Motor neuron (in vitro differentiated cells): Measurements from ENCODE around the gene FAM118B. TPM values are rescaled to one million over a fixed set of nuclear protein-coding genes. Genes with fewer than 3 reads are reported as not detected.

Experiments
- ATAC-seq, 8 experiments: fragments of 200-7000 bp; cut with Tn5 transposase; replicated peaks in 6 of 8; 2 replicates each; pipeline ENCODE4 v1.8.0; 2021; ENCODE audit warnings: mild to moderate bottlenecking in 8 of 8, moderate library complexity in 8 of 8
- H3K27ac ChIP-seq, 2 donors: fragments of 250-450 bp; sonication (Bioruptor Pico); 2 replicates each; pipeline ENCODE4 v1.9.0; 2021; ENCODE audit warnings: antibody characterized with exemption in 2 of 2, mild to moderate bottlenecking in 2 of 2, moderate library complexity in 1 of 2
- H3K4me1 ChIP-seq, 2 donors: fragments of 250-450 bp; sonication (Bioruptor Pico); replicated peaks in 1 of 2; 2 replicates each; pipeline ENCODE4 v1.6.1; 2021; ENCODE audit warnings: antibody characterized with exemption in 2 of 2, mild to moderate bottlenecking in 2 of 2, moderate library complexity in 1 of 2
- H3K4me3 ChIP-seq, 5 donors: fragments of 250-450 bp; sonication (Bioruptor Pico); 2 replicates each; pipeline ENCODE4 v1.9.0; 2021; ENCODE audit warnings: antibody characterized with exemption in 5 of 5, mild to moderate bottlenecking in 5 of 5, moderate library complexity in 4 of 5
- WGBS, 10 experiments: fragments of 450-650 bp; shearing (Covaris generic); methylation state at CpG; one replicate each; pipeline ENCODE4 v1.0.0; 2022; 5-methylcytosine and 5-hydroxymethylcytosine counted together
- in situ Hi-C, 9 experiments: fragments of 400-800 bp; cut with MboI; loops; one replicate each; pipeline ENCODE4 v1.15.0; 2021; ENCODE audit warnings: low sequenced_read_pairs in 9 of 9, low pct_unique_long_range_greater_than_20kb in 2 of 9; ENCODE audit not compliant: unreplicated experiment in 9 of 9
- total RNA-seq, 8 experiments: library from RNA; unstranded; fragments of 300-600 nt; gene quantifications; 2 replicates each; pipeline versions ENCODE4 v1.2.3 to v1.2.4, GENCODE V29; 2022

FAM118B gene
- total RNA-seq, 8 experiments from 2014 or later: 11.1 to 27.1 (median 19.9) TPM

DNA sequence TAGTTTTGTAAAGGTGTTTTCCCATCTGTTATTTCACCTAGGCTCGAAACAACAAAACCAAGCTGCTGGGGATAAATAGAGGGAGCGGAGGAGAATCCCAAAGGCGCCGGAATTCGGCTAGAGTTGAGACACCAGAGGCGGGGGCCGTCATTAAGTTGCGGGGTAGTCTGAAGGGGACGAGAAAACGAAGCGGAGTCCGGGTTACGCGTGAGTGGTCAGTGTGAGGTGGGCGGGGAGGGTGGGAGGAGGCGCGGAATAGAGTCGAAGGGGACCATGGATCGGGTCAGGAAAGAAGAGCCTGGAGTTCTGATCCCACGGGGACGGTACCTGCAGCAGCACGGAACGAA lies 56.8 kb downstream of the FAM118B start:
- peak overlapping the region; percentile 71 to 96 (median 78) for H3K4me3 ChIP-seq
- in situ Hi-C loops: no loop called here
- 0% methylated on average over 2 to 6 of the region's 23 CpGs; no CpG with 5 or more reads in 5 of the 10 experiments for WGBS, 10 experiments
- ATAC-seq: peak; percentile 24 to 55 (median 34)
- peak overlapping the region; percentile 96 to 100 for H3K27ac ChIP-seq
- H3K4me1 ChIP-seq: peaks cover 10 to 17% of the 10 kb centered on the region in 2 donors

- in situ Hi-C loops: no loop called here
- Histone ChIP-seq H3K4me1 (peaks cover 10 to 17% of the 10 kb centered on the region in 2 donors), H3K27ac (peak within 1 kb of the TSS; percentile 96 to 100), H3K4me3 (peak within 1 kb of the TSS; percentile 71 to 96 (median 79))
- peak; percentile 94 to 97 (median 96) for ATAC-seq
- 0 to 4% (median 0%) methylated on average over 1 to 11 of the region's 64 CpGs; no CpG with 5 or more reads in 2 of the 10 experiments for WGBS, 10 experiments
Measured at GRCh38 chr11:126268708-126269579, 57.4 kb downstream of the FAM118B start, which contains the start of the genes FOXRED1 and SRPRA. TSS of gene FOXRED1 (plus strand) at chr11:126269154. CDS start at chr11:126269207, 53 bp downstream. TSS of gene SRPRA (minus strand) at chr11:126268895. CDS start at chr11:126268804, 91 bp downstream.

DNA sequence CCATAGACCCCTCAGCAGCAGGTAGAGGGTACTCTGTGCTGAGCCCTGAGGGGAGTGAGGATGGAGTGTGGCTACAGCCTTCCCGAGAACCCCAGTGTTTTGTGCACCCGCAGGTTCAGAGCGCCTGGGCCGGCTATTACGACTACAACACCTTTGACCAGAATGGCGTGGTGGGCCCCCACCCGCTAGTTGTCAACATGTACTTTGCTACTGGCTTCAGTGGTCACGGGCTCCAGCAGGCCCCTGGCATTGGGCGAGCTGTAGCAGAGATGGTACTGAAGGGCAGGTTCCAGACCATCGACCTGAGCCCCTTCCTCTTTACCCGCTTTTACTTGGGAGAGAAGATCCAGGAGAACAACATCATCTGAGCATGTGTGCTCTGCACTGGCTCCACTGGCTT lies 65.7 kb downstream of the FAM118B start:
- peaks cover 0 to 5% of the 10 kb centered on the region in 2 donors for H3K4me1 ChIP-seq
- ATAC-seq: peak in 2 of 8 experiments; percentile 9 to 15
- in situ Hi-C loops: no loop called here
- H3K27ac ChIP-seq: no peak overlapping the region
- no peak overlapping the region for H3K4me3 ChIP-seq
- 96 to 100% (median 100%) methylated on average over 1 to 9 of the region's 11 CpGs; no CpG with 5 or more reads in 4 of the 10 experiments for WGBS, 10 experiments

- ATAC-seq: peak in 5 of 8 experiments; percentile 20 to 42 (median 33)
- no peak overlapping the region for H3K4me3 ChIP-seq
- peaks cover 0 to 6% of the 10 kb centered on the region in 2 donors for H3K4me1 ChIP-seq
- in situ Hi-C loops: no loop called here
- H3K27ac ChIP-seq: no peak overlapping the region
- WGBS, 10 experiments: 88 to 100% (median 100%) methylated on average over 1 of the region's 4 CpGs; no CpG with 5 or more reads in 7 of the 10 experiments
Measured at GRCh38 chr11:126277780-126278179, 66.2 kb downstream of the FAM118B start.

DNA sequence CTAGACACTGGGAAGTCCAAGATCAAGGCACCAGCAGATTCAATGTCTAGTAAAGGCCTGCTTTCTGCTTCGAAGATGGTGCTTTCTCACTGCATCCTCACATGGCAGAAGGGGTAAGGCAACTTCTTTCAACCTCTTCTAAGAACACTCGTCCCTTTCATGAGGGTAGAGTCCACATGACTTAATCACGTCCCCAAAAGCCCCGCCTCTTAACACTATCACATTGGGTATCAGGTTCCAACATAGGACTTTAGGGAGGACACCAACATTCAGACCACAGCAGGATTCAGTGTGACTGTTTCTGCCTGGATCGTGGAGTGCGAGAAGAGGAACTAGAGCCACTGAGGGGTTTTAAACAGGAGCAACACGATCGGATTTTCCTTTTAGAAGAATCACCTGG lies 67.6 kb downstream of the FAM118B start:
- in situ Hi-C loops: no loop called here
- WGBS, 10 experiments: 37 to 100% (median 82%) methylated on average over 1 to 6 of the region's 8 CpGs; no CpG with 5 or more reads in 1 of the 10 experiments
- Histone ChIP-seq H3K4me1 (peaks cover 6 to 9% of the 10 kb centered on the region in 2 donors), H3K27ac (no peak overlapping the region), H3K4me3 (no peak overlapping the region)
- ATAC-seq: no peak

DNA sequence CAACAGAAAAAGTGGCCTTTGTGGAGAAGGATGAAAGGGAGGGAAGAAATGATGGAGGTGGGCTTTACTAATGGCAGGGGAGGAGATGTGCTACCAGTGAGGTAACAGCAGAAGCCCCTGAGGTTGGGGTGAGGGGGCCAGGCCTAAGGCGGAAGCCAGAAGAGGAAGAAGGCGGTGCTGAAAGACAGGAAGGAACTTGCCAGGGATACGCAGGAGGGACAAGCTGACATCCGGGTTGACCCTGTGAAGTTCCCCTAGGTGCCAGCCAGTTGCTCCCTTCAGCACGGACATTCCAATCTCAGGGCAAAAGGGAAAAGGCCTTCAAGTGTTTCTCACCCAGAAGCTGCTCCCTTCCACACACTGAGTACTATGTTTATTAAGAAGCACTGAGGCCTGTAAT lies 69.0 kb downstream of the FAM118B start:
- 77 to 100% (median 92%) methylated on average over 1 to 5 of the region's 5 CpGs; no CpG with 5 or more reads in 3 of the 10 experiments for WGBS, 10 experiments
- Histone ChIP-seq H3K4me3 (no peak overlapping the region), H3K27ac (no peak overlapping the region), H3K4me1 (peaks cover 6 to 9% of the 10 kb centered on the region in 2 donors)
- in situ Hi-C loops: no loop called here
- ATAC-seq: no peak

DNA sequence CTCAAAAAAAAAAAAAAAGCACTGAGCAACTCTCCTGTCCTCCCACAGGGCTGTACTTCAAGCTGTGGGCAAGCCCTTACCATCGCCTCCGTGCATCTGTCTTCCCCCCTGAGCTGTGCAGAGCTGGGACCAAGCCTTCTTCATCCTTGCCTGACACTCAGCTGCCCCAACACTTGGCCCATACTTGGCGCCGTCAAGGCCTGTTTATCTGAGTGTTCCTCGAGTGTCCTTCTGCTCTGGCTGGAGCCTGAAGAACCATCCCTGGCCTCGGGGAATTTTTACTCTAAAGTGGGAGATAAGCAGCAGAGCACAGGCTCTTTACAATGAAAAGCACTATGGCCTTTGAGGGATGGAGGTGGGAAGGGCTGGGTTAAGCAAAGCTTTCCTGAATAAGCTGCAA lies 69.7 kb downstream of the FAM118B start:
- in situ Hi-C loops: no loop called here
- no peak overlapping the region for H3K27ac ChIP-seq
- peaks cover 6 to 9% of the 10 kb centered on the region in 2 donors for H3K4me1 ChIP-seq
- no peak for ATAC-seq
- no peak overlapping the region for H3K4me3 ChIP-seq
- 60 to 100% (median 80%) methylated on average over 1 to 2 of the region's 6 CpGs; no CpG with 5 or more reads in 4 of the 10 experiments for WGBS, 10 experiments

DNA sequence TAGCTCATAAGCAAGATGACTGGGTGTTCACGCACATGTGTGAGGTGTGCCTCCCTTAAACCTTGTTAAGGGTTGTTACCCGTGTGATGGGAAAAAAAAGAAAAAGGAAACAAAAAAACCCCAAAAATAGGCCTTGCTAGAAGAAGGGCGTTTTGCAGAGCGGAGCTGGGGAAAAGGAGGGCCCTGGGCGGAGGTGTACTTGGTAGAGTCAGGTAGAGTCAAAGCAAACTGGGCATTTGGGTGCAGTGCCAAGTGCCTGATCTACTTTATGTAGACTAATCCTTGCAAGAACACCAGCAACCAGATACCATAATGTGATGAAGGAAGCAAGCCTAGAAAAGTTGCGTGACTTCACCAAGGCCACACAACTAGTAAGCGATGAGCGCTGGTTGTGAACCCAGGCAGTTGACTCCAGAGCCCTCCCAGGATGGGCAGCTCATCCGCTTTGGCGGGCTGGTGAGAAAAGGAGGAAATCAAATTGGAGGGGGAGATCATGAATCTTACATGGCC lies 70.1 kb downstream of the FAM118B start:
- H3K4me1 ChIP-seq: peaks cover 6 to 9% of the 10 kb centered on the region in 2 donors
- in situ Hi-C loops: no loop called here
- WGBS, 10 experiments: 80 to 100% (median 95%) methylated on average over 1 to 9 of the region's 10 CpGs; no CpG with 5 or more reads in 1 of the 10 experiments
- no peak overlapping the region for H3K27ac ChIP-seq
- H3K4me3 ChIP-seq: no peak overlapping the region
- no peak for ATAC-seq

GRCh38 chr11:126282361-126282735 lies 70.8 kb downstream of the FAM118B start:
- peak overlapping the region; percentile 42 to 64 (median 52) for H3K4me3 ChIP-seq
- in situ Hi-C loops: no loop called here
- peak; percentile 49 to 60 (median 57) for ATAC-seq
- H3K4me1 ChIP-seq: peaks cover 6 to 9% of the 10 kb centered on the region in 2 donors
- 3 to 37% (median 18%) methylated on average over 5 to 11 of the region's 15 CpGs; no CpG with 5 or more reads in 7 of the 10 experiments for WGBS, 10 experiments
- H3K27ac ChIP-seq: no peak overlapping the region

DNA sequence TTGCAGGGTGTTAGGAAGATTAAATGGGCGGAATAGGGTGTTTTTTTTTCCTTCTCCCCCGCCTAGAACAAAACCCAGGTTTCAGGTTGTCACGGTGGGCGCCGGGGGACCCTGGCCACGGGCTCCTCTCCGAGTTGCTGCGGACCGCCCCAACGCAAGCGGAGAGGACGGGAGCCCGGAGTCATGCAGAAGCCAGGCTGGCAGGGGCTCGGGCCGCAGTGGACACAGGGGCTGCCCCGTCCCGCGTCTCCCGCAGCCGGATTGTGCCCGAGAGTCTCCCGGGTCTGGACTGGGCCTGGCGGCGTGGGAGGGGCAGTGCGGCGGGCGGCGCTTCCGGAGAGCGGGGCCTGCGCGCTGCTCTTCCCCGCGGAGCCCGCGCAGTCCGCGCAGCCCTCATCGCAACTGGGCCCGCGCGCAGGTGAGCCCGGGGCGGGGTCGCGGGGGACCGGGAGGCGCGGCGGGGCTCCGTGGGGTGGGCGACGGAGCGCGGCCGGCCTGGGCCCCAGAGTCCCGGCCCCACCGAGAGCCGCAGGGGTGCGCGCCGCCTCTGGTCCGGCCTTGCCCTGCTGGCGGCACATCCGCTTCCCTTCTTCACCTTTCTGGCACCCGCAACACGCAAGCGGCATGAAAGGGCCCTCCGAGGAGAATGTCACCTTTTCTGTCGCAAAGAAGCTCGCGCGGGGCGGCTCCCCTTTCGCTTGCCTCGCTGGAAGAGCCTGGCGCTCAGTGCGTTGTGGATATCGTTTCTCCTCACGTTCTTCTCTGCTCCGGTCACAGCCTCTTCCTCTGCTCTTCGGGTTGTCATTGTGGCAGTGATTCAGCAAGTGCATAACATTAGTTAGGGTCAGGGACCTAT lies 71.4 kb downstream of the FAM118B start, which contains the start of gene TIRAP:
TIRAP (plus strand) TSS at position 358 of the 856 bp plus-strand sequence. CDS start 7,802 bp downstream, outside the sequence.
- H3K27ac ChIP-seq: peak within 1 kb of the TSS; percentile 69 to 78
- ATAC-seq: peak; percentile 81 to 88 (median 84)

DNA sequence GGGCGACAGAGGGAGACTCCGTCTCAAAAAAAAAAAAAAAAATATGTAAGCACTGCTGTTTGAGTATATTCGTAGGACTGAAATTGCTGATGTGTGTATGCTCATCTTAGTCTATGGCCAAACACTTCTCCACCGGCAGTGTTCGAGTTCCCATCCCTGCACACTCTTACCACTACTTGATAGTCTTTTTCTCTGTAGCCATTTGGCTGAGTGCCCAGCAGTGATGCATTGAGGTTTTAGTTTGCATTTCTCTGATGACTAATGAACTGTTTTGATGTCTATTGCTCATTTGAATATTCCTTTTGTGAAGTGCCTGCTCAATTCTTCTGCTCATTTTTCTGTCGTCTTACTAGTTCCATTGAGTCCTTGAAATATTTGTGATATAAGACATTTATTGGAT lies 73.2 kb downstream of the FAM118B start:
- in situ Hi-C loops: no loop called here
- H3K27ac ChIP-seq: no peak overlapping the region
- H3K4me1 ChIP-seq: peaks cover 6 to 9% of the 10 kb centered on the region in 2 donors
- peak in 6 of 8 experiments; percentile 14 to 39 (median 28) for ATAC-seq
- 0 to 100% (median 66%) methylated on average over 1 to 6 of the region's 6 CpGs; no CpG with 5 or more reads in 1 of the 10 experiments for WGBS, 10 experiments
- H3K4me3 ChIP-seq: no peak overlapping the region

More for the DNA sequence above, 71.4 kb downstream of the FAM118B start, which contains the start of gene TIRAP:
- Histone ChIP-seq H3K4me3 (peak within 1 kb of the TSS; percentile 42 to 64 (median 52)), H3K4me1 (peaks cover 6 to 9% of the 10 kb centered on the region in 2 donors)
- WGBS, 10 experiments: 1 to 7% (median 4%) methylated on average over 3 to 23 of the region's 82 CpGs; no CpG with 5 or more reads in 6 of the 10 experiments
- in situ Hi-C loops: no loop called here

GRCh38 chr11:126288237-126288636 lies 76.7 kb downstream of the FAM118B start:
- peaks cover 3 to 6% of the 10 kb centered on the region in 2 donors for H3K4me1 ChIP-seq
- in situ Hi-C loops: no loop called here
- no peak for ATAC-seq
- WGBS, 10 experiments: 84 to 100% (median 93%) methylated on average over 1 to 6 of the region's 6 CpGs; no CpG with 5 or more reads in 2 of the 10 experiments
- no peak overlapping the region for H3K27ac ChIP-seq
- H3K4me3 ChIP-seq: no peak overlapping the region
